B cell (primary cell): Measurements from ENCODE around the gene IPO11.

ENCODE experiments used
- CTCF ChIP-seq: fragments of 200-600 bp; IDR thresholded peaks from one replicate; pipeline ENCODE4 v1.8.0; 2022; ENCODE audit warnings: antibody characterized with exemption, mild to moderate bottlenecking
- EZH2 ChIP-seq: IDR thresholded peaks from 2 replicates; pipeline ENCODE4 v1.6.1; 2012; ENCODE audit warnings: borderline replicate concordance, low read depth, mild to moderate bottlenecking, moderate library complexity, low read length; ENCODE audit not compliant: insufficient read depth, poor library complexity, severe bottlenecking

- TF ChIP-seq EZH2 (no peak), CTCF (no peak)
Measured at GRCh38 chr5:62596691-62597090, 184.1 kb downstream of the IPO11 start.
